Left lung (tissue), 10 donors: ENCODE results near the gene FILIP1L. TPM values are rescaled to one million over a fixed set of nuclear protein-coding genes. Genes with fewer than 3 reads are reported as not detected.
A peak's percentile ranks its signal among the peaks of the same experiment; 100 is the strongest.

Experiments used
- ATAC-seq: fragments of 200-7000 bp; cut with Tn5 transposase; one replicate; pipeline ENCODE4 v1.9.1; 2020; ENCODE audit warnings: moderate library complexity
- DNase-seq, 4 donors: peaks; one replicate each; pipeline ENCODE4 v3.0.0-alpha.2; 2013 to 2020
- H3K27ac ChIP-seq, 2 donors: fragments of 200-600 bp; sonication (generic) in 1 of 2; one replicate each; pipeline versions ENCODE4 v1.5.0 to v1.8.0; 2020 to 2021
- H3K27me3 ChIP-seq, 2 donors: fragments of 200-600 bp; sonication (generic) in 1 of 2; one replicate each; pipeline versions ENCODE4 v1.5.0 to v1.8.0; 2020 to 2021
- H3K36me3 ChIP-seq, 2 donors: fragments of 200-600 bp; sonication (generic) in 1 of 2; one replicate each; pipeline versions ENCODE4 v1.5.0 to v1.8.0; 2020 to 2021
- H3K4me1 ChIP-seq, 2 donors: fragments of 200-600 bp; one replicate each; pipeline ENCODE4 v1.8.0; 2021
- H3K4me3 ChIP-seq, 2 donors: fragments of 200-600 bp; sonication (generic) in 1 of 2; one replicate each; pipeline versions ENCODE4 v1.5.0 to v1.8.0; 2020 to 2021; ENCODE audit warnings: mild to moderate bottlenecking in 1 of 2
- H3K9me3 ChIP-seq, 2 donors: fragments of 200-600 bp; sonication (generic) in 1 of 2; one replicate each; pipeline versions ENCODE4 v1.5.0 to v1.8.0; 2020 to 2021
- CTCF ChIP-seq, 2 donors: fragments of 200-600 bp; sonication (generic) in 1 of 2; IDR thresholded peaks; one replicate each; pipeline versions ENCODE4 v1.5.0 to v1.8.0; 2021; ENCODE audit warnings: antibody characterized with exemption in 2 of 2
- intact Hi-C, 2 donors: fragments of 100-400 bp; cut with DNase I; formaldehyde crosslinking; loops; one replicate each; pipeline versions ENCODE4 v1.11.2 to v1.14.2; 2022
- microRNA-seq, 2 donors: library from miRNA; unstranded; fragments of <30 nt; microRNA quantifications; one replicate each; pipeline ENCODE4, GENCODE V29; 2019
- polyA plus RNA-seq, 6 donors: library from polyadenylated mRNA; unstranded; fragments of 120-200 nt; gene quantifications; one replicate each; pipeline ENCODE4 v1.2.1, GENCODE V29; 2013; ENCODE audit not compliant: insufficient read length in 6 of 6
- total RNA-seq, 2 donors: library from RNA; stranded (reverse); fragmentation: NEBNext Ultra II Directional; extraction: Animal tissue kit (Norgen Biotek cat#: 25700); gene quantifications; one replicate each; pipeline ENCODE4 v1.2.1, GENCODE V29; 2021
- donor health status: DM: no; HTN: yes; CAD: no.
- donor health status: DM: no; HTN: no; CAD: no.

FILIP1L gene
- total and polyA plus RNA-seq, 8 donors: 10.6 to 68.9 (median 14.8) TPM

GRCh38 chr3:99799422-99799821, 314.9 kb downstream of the FILIP1L start:
- no peak for TF ChIP-seq CTCF (IDR thresholded peaks at IDR 0.05)
- H3K27me3 ChIP-seq: no peaks in the 10 kb centered on the region
- no peaks in the 10 kb centered on the region for H3K4me1 ChIP-seq
- no peaks in the 10 kb centered on the region for H3K36me3 ChIP-seq
- H3K4me3 ChIP-seq: no peak overlapping the region
- H3K27ac ChIP-seq: no peak overlapping the region
- peaks cover 0 to 3% of the 10 kb centered on the region in 2 donors for H3K9me3 ChIP-seq
- no peak for DNase-seq
- intact Hi-C loops: no loop called here
- ATAC-seq: no peak

GRCh38 chr3:99795573-99795972, 318.7 kb downstream of the FILIP1L start:
- no peak for ATAC-seq
- DNase-seq: no peak
- no peaks in the 10 kb centered on the region for H3K9me3 ChIP-seq
- no peak for TF ChIP-seq CTCF (IDR thresholded peaks at IDR 0.05)
- H3K36me3 ChIP-seq: no peaks in the 10 kb centered on the region
- no peak overlapping the region for H3K27ac ChIP-seq
- no peaks in the 10 kb centered on the region for H3K4me1 ChIP-seq
- H3K4me3 ChIP-seq: no peak overlapping the region
- no peaks in the 10 kb centered on the region for H3K27me3 ChIP-seq
- intact Hi-C loops: no loop called here

- intact Hi-C loops: no loop called here
- Histone ChIP-seq H3K36me3 (no peaks in the 10 kb centered on the region), H3K4me3 (no peak overlapping the region), H3K27ac (no peak overlapping the region), H3K9me3 (no peaks in the 10 kb centered on the region), H3K4me1 (no peaks in the 10 kb centered on the region), H3K27me3 (no peaks in the 10 kb centered on the region)
- DNase-seq: peak in 1 of 4 donors; percentile 62
- TF ChIP-seq CTCF (IDR thresholded peaks at IDR 0.05): no peak
- no peak for ATAC-seq
Observed at GRCh38 chr3:99794485-99794884, 319.8 kb downstream of the FILIP1L start.

- DNase-seq: peak in 2 of 4 donors; percentile 36 to 48
- ATAC-seq: peak; percentile 95
Observed at GRCh38 chr3:99789011-99789721, 325.1 kb downstream of the FILIP1L start.

More at GRCh38 chr3:99789011-99789721, 325.1 kb downstream of the FILIP1L start:
- Histone ChIP-seq H3K27ac (no peak overlapping the region), H3K9me3 (no peaks in the 10 kb centered on the region), H3K36me3 (no peaks in the 10 kb centered on the region), H3K4me1 (no peaks in the 10 kb centered on the region), H3K4me3 (no peak overlapping the region), H3K27me3 (no peaks in the 10 kb centered on the region)
- intact Hi-C loops: no loop called here
- peak; percentile 41 to 42 for TF ChIP-seq CTCF (IDR thresholded peaks at IDR 0.05)

Small RNA genes lying within 50 kb of the gene (microRNA-seq; reads per million reads assigned to microRNA genes)
- 0 reads per million in 2 donors for gene MIR3921

Other genes with a start within 250 kb of the FILIP1L start
- 10 to 100 TPM; 44.4 to 46.3 TPM for gene TBC1D23, start 146.5 kb upstream of the FILIP1L start, total RNA-seq
- 10 to 100 TPM; 31.6 to 43.1 (median 35.6) TPM for gene TBC1D23, start 146.5 kb upstream of the FILIP1L start, polyA plus RNA-seq
- 10 to 100 TPM; 30.8 to 40.8 TPM for gene NIT2, start 220.3 kb upstream of the FILIP1L start, total RNA-seq
- gene NIT2, start 220.3 kb upstream of the FILIP1L start, polyA plus RNA-seq: 10 to 100 TPM; 44.9 to 55.8 (median 46.4) TPM